CD14-positive monocyte (primary cell): ENCODE measurements around the gene EXOSC10. TPM values are rescaled to one million over a fixed set of nuclear protein-coding genes. Genes with fewer than 3 reads are reported as not detected.

ENCODE experiments used
- DNase-seq, 3 donors: peaks; one replicate each; pipeline ENCODE4 v3.0.0-alpha.2; 2011 to 2022
- H2AFZ ChIP-seq: 2 replicates; pipeline ENCODE4 v1.6.0; 2012; ENCODE audit warnings: mild to moderate bottlenecking, low read depth, low read length, inconsistent platforms; ENCODE audit not compliant: insufficient read depth, poor library complexity, severe bottlenecking
- H3K27ac ChIP-seq, 2 donors: 1 replicate in 1 of 2; 2 replicates in 1 of 2; pipeline ENCODE4 v1.5.1; 2012 to 2013; ENCODE audit warnings: low read length in 2 of 2, control low read depth in 1 of 2, inconsistent platforms in 1 of 2, low read depth in 1 of 2, mild to moderate bottlenecking in 1 of 2
- H3K27me3 ChIP-seq, 2 donors: one replicate each; pipeline versions ENCODE4 v1.6.0 to v1.6.1; 2011 to 2013; ENCODE audit warnings: low read length in 2 of 2; ENCODE audit not compliant: control insufficient read depth in 2 of 2, insufficient read depth in 2 of 2
- H3K36me3 ChIP-seq, 2 donors: replicated peaks in 1 of 2; 1 replicate in 1 of 2; 2 replicates in 1 of 2; pipeline versions ENCODE4 v1.5.1 to v1.6.1; 2012 to 2013; ENCODE audit warnings: low read length in 2 of 2, control low read depth in 1 of 2, inconsistent platforms in 1 of 2, mild to moderate bottlenecking in 1 of 2; ENCODE audit not compliant: insufficient read depth in 2 of 2, control insufficient read depth in 1 of 2
- H3K4me1 ChIP-seq, 2 donors: 1 replicate in 1 of 2; 2 replicates in 1 of 2; pipeline versions ENCODE4 v1.5.1 to v1.6.1; 2012 to 2013; ENCODE audit warnings: low read length in 2 of 2, control low read depth in 1 of 2, inconsistent platforms in 1 of 2, mild to moderate bottlenecking in 1 of 2, moderate library complexity in 1 of 2; ENCODE audit not compliant: insufficient read depth in 2 of 2, control insufficient read depth in 1 of 2
- H3K4me2 ChIP-seq: replicated peaks from 2 replicates; pipeline ENCODE3; 2012; ENCODE audit warnings: low read length, moderate library complexity, mild to moderate bottlenecking; ENCODE audit not compliant: poor library complexity, severe bottlenecking; ENCODE audit errors: extremely low read depth
- H3K4me3 ChIP-seq, 3 experiments: fragments of 200-600 bp in 1 of 3; sonication (generic) in 1 of 3; replicated peaks in 1 of 3; 1 replicate in 2 of 3; 2 replicates in 1 of 3; pipeline ENCODE4 v1.5.1; 2011 to 2013; ENCODE audit warnings: low read length in 3 of 3, mild to moderate bottlenecking in 3 of 3, control low read depth in 2 of 3, low read depth in 2 of 3, inconsistent platforms in 1 of 3, moderate library complexity in 1 of 3
- H3K79me2 ChIP-seq: 2 replicates; pipeline ENCODE4 v1.6.0; 2012; ENCODE audit warnings: mild to moderate bottlenecking, control low read depth, inconsistent platforms, low read length, moderate library complexity; ENCODE audit not compliant: insufficient read depth
- H3K9ac ChIP-seq: 2 replicates; pipeline ENCODE4 v1.6.0; 2017; ENCODE audit warnings: low read length, mild to moderate bottlenecking; ENCODE audit not compliant: insufficient read depth, poor library complexity, severe bottlenecking
- H3K9me3 ChIP-seq, 2 donors: replicated peaks in 1 of 2; 1 replicate in 1 of 2; 2 replicates in 1 of 2; pipeline versions ENCODE4 v1.5.1 to v1.6.1; 2012 to 2013; ENCODE audit warnings: low read length in 2 of 2, control low read depth in 1 of 2; ENCODE audit not compliant: control insufficient read depth in 1 of 2, insufficient read depth in 1 of 2
- H4K20me1 ChIP-seq: 2 replicates; pipeline ENCODE4 v1.6.0; 2012; ENCODE audit warnings: mild to moderate bottlenecking, low read length, control low read depth, moderate library complexity; ENCODE audit not compliant: insufficient read depth
- H3K27ac Mint-ChIP-seq, 7 donors: one replicate each; pipeline ENCODE4 v1.8.0; 2020; ENCODE audit warnings: mild to moderate bottlenecking in 7 of 7, mixed read lengths in 7 of 7, moderate library complexity in 6 of 7, inconsistent platforms in 2 of 7
- H3K27me3 Mint-ChIP-seq, 3 donors: one replicate each; pipeline ENCODE4 v1.8.0; 2021 to 2022; ENCODE audit warnings: low read depth in 3 of 3, mild to moderate bottlenecking in 3 of 3, mixed read lengths in 3 of 3, moderate library complexity in 3 of 3, inconsistent platforms in 1 of 3
- H3K36me3 Mint-ChIP-seq, 2 donors: one replicate each; pipeline ENCODE4 v1.8.0; 2020; ENCODE audit warnings: mixed read lengths in 2 of 2, inconsistent platforms in 1 of 2, mild to moderate bottlenecking in 1 of 2
- H3K4me1 Mint-ChIP-seq: one replicate; pipeline ENCODE4 v1.8.0; 2020; ENCODE audit warnings: mild to moderate bottlenecking, mixed read lengths
- H3K4me3 Mint-ChIP-seq, 2 donors: one replicate each; pipeline ENCODE4 v1.8.0; 2020; ENCODE audit warnings: mild to moderate bottlenecking in 2 of 2, mixed read lengths in 2 of 2, moderate library complexity in 1 of 2
- H3K9me3 Mint-ChIP-seq, 7 donors: one replicate each; pipeline ENCODE4 v1.8.0; 2020 to 2022; ENCODE audit warnings: mixed read lengths in 7 of 7, mild to moderate bottlenecking in 6 of 7, moderate library complexity in 6 of 7, inconsistent platforms in 2 of 7
- WGBS: methylation state at CpG from one replicate; pipeline ENCODE4 v1.1.5; 2013; ENCODE audit warnings: missing lambda C conversion rate; ENCODE audit not compliant: insufficient coverage; 5-methylcytosine and 5-hydroxymethylcytosine counted together
- intact Hi-C, 2 donors: fragments of 100-400 bp; cut with micrococcal nuclease; formaldehyde crosslinking; loops; one replicate each; pipeline versions ENCODE4 v1.15.0 to v1.15.1; 2023
- polyA plus RNA-seq, 3 donors: library from polyadenylated mRNA; depleted of rRNA in 1 of 3; unstranded in 2 of 3; stranded (reverse) in 1 of 3; fragments of 300-500 nt in 2 of 3; fragments of >200 nt in 1 of 3; fragmentation: Illumina TruSeq in 2 of 3; gene quantifications; 1 replicate in 2 of 3; 2 replicates in 1 of 3; pipeline ENCODE4 v1.2.3, GENCODE V29; 2012 to 2021
- TF ChIP-seq, protein P1 (sequence below): fragments of 200-600 bp; IDR thresholded peaks from one replicate; pipeline ENCODE4 v1.8.0; 2022; ENCODE audit warnings: antibody characterized with exemption, mild to moderate bottlenecking

The EXOSC10 gene
- polyA plus RNA-seq, 3 donors, result 24.0 to 66.3 (median 27.4) TPM

DNA sequence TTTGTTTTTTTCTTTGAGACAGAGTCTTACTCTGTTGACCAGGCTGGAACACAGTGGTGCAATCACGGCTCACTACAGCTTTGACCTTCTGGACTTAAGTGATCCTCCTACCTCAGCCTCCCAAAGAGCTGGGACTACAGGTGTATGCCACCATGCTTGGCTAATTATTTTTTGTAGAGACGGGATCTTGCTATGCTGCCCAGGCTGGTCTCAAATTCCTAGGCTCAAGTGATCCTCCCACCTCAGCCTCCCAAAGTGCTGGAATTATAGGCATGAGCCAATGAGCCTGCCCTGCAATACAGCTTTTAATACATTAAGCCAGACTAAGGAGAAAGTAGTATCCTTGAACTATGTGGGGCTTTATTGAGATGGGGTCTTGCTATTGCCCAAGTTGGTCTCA lies 16.6 kb upstream of the EXOSC10 start:
- intact Hi-C loops, result no loop called here
- no peaks in the 10 kb centered on the region for H3K79me2 ChIP-seq
- H3K27me3 ChIP-seq, result no peaks in the 10 kb centered on the region
- H3K9ac ChIP-seq, result no peak overlapping the region
- H3K27me3 Mint-ChIP-seq, result peaks cover 0 to 1% (median 0%) of the 10 kb centered on the region in 3 donors
- WGBS, result 100% methylated on average over 2 of the region's 2 CpGs
- peaks cover 76 to 85% of the 10 kb centered on the region in 2 donors for H3K36me3 Mint-ChIP-seq
- H3K4me3 Mint-ChIP-seq, result no peak overlapping the region
- H4K20me1 ChIP-seq, result no peaks in the 10 kb centered on the region
- H3K36me3 ChIP-seq, result peaks cover 72 to 88% of the 10 kb centered on the region in 2 donors
- DNase-seq, result no peak
- H3K27ac ChIP-seq, result no peak overlapping the region
- no peak overlapping the region for H2AFZ ChIP-seq
- H3K4me3 ChIP-seq, result no peak overlapping the region
- no peaks in the 10 kb centered on the region for H3K4me1 Mint-ChIP-seq
- no peaks in the 10 kb centered on the region for H3K9me3 Mint-ChIP-seq
- no peak overlapping the region for H3K27ac Mint-ChIP-seq
- TF ChIP-seq, protein P1, sequence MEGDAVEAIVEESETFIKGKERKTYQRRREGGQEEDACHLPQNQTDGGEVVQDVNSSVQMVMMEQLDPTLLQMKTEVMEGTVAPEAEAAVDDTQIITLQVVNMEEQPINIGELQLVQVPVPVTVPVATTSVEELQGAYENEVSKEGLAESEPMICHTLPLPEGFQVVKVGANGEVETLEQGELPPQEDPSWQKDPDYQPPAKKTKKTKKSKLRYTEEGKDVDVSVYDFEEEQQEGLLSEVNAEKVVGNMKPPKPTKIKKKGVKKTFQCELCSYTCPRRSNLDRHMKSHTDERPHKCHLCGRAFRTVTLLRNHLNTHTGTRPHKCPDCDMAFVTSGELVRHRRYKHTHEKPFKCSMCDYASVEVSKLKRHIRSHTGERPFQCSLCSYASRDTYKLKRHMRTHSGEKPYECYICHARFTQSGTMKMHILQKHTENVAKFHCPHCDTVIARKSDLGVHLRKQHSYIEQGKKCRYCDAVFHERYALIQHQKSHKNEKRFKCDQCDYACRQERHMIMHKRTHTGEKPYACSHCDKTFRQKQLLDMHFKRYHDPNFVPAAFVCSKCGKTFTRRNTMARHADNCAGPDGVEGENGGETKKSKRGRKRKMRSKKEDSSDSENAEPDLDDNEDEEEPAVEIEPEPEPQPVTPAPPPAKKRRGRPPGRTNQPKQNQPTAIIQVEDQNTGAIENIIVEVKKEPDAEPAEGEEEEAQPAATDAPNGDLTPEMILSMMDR, result no peak
- H3K4me2 ChIP-seq, result no peak overlapping the region
- H3K9me3 ChIP-seq, result no peaks in the 10 kb centered on the region
- no peaks in the 10 kb centered on the region for H3K4me1 ChIP-seq

DNA sequence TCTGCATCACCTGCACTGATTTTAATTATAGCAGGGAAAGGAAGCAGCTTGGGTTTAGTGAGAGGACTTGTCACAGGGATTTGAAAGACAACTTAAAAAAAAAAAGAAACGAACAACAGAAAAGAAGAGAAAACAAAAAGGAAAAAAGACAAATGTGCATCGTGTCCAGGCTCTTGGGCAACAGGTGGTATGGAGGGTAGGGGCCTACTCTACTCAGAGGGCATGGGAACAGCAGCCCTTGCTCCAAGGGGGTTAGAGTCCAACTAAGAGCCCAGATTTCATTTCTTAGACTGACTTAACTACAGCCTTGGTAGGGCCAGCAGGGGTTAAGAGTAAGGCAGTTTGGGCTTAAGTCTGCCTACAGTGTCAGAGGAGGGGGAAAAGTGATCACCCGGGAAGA lies 15.3 kb upstream of the EXOSC10 start:
- Histone ChIP-seq H3K4me1 (no peaks in the 10 kb centered on the region), H3K79me2 (no peaks in the 10 kb centered on the region), H3K9ac (no peak overlapping the region), H3K27me3 (no peaks in the 10 kb centered on the region), H3K27ac (no peak overlapping the region), H2AFZ (no peak overlapping the region), H4K20me1 (no peaks in the 10 kb centered on the region), H3K4me2 (no peak overlapping the region), H3K9me3 (no peaks in the 10 kb centered on the region), H3K36me3 (peaks cover 67 to 93% of the 10 kb centered on the region in 2 donors), H3K4me3 (no peak overlapping the region)
- H3K9me3 Mint-ChIP-seq, result peaks cover 0 to 1% (median 0%) of the 10 kb centered on the region in 7 donors
- peaks cover 0 to 1% (median 0%) of the 10 kb centered on the region in 3 donors for H3K27me3 Mint-ChIP-seq
- intact Hi-C loops, result no loop called here
- H3K27ac Mint-ChIP-seq, result peak overlapping the region in 2 of 7 donors; percentile 5 to 22
- no peaks in the 10 kb centered on the region for H3K4me1 Mint-ChIP-seq
- TF ChIP-seq, protein P1, result no peak
- peaks cover 73 to 88% of the 10 kb centered on the region in 2 donors for H3K36me3 Mint-ChIP-seq
- H3K4me3 Mint-ChIP-seq, result no peak overlapping the region
- no peak for DNase-seq
- 100% methylated on average over 2 of the region's 3 CpGs for WGBS
